Liver (tissue), 3 donors: Measurements from ENCODE around the gene THADA.

Experiments
- FOXA1 ChIP-seq: IDR thresholded peaks from 2 replicates; pipeline ENCODE4 v1.6.1; 2016; ENCODE audit warnings: antibody characterized with exemption
- GABPA ChIP-seq, 2 donors: IDR thresholded peaks in 1 of 2; conservative IDR thresholded peaks in 1 of 2; 2 replicates each; pipeline ENCODE4 v1.6.1; 2016; ENCODE audit warnings: antibody characterized with exemption in 2 of 2, mild to moderate bottlenecking in 1 of 2, moderate library complexity in 1 of 2
- HNF4A ChIP-seq, 2 donors: conservative IDR thresholded peaks; 2 replicates each; pipeline ENCODE4 v1.6.1; 2016; ENCODE audit warnings: antibody characterized with exemption in 2 of 2, mild to moderate bottlenecking in 2 of 2
- JUND ChIP-seq, 2 donors: IDR thresholded peaks; 2 replicates each; pipeline ENCODE4 v1.6.1; 2016; ENCODE audit warnings: antibody characterized with exemption in 2 of 2
- NR2F2 ChIP-seq: IDR thresholded peaks from 2 replicates; pipeline ENCODE4 v1.6.1; 2016; ENCODE audit warnings: antibody characterized with exemption
- RAD21 ChIP-seq, 2 donors: IDR thresholded peaks; 2 replicates each; pipeline ENCODE4 v1.6.1; 2016; ENCODE audit warnings: antibody characterized with exemption in 2 of 2, mild to moderate bottlenecking in 2 of 2
- SP1 ChIP-seq: IDR thresholded peaks from 2 replicates; pipeline ENCODE4 v1.6.1; 2018; ENCODE audit warnings: antibody characterized with exemption, mild to moderate bottlenecking
- TAF1 ChIP-seq: conservative IDR thresholded peaks from 2 replicates; pipeline ENCODE4 v1.6.1; 2016; ENCODE audit warnings: antibody characterized with exemption, mild to moderate bottlenecking
- YY1 ChIP-seq: IDR thresholded peaks from 2 replicates; pipeline ENCODE4 v1.6.1; 2016; ENCODE audit warnings: antibody characterized with exemption, mild to moderate bottlenecking
- TF ChIP-seq, protein P1 (sequence below): fragments of 150-350 bp; IDR thresholded peaks from 2 replicates; pipeline ENCODE4 v1.5.1; 2017; ENCODE audit warnings: improper control_type of control experiment, low read depth, low read length; ENCODE audit not compliant: missing input control
- TF ChIP-seq, protein P2 (sequence below): IDR thresholded peaks from 2 replicates; pipeline ENCODE4 v1.6.1; 2016; ENCODE audit warnings: antibody characterized with exemption
- TF ChIP-seq, protein P3 (sequence below): IDR thresholded peaks from 2 replicates; pipeline ENCODE4 v1.6.1; 2016; ENCODE audit warnings: antibody characterized with exemption, mild to moderate bottlenecking
- TF ChIP-seq, protein P4 (sequence below): IDR thresholded peaks from 2 replicates; pipeline ENCODE4 v1.6.1; 2016; ENCODE audit warnings: antibody characterized with exemption
- TF ChIP-seq, protein P5 (sequence below): IDR thresholded peaks from 2 replicates; pipeline ENCODE4 v1.6.1; 2016; ENCODE audit warnings: antibody characterized with exemption
- donor health status: healthy.
- donor health status: healthy.

DNA sequence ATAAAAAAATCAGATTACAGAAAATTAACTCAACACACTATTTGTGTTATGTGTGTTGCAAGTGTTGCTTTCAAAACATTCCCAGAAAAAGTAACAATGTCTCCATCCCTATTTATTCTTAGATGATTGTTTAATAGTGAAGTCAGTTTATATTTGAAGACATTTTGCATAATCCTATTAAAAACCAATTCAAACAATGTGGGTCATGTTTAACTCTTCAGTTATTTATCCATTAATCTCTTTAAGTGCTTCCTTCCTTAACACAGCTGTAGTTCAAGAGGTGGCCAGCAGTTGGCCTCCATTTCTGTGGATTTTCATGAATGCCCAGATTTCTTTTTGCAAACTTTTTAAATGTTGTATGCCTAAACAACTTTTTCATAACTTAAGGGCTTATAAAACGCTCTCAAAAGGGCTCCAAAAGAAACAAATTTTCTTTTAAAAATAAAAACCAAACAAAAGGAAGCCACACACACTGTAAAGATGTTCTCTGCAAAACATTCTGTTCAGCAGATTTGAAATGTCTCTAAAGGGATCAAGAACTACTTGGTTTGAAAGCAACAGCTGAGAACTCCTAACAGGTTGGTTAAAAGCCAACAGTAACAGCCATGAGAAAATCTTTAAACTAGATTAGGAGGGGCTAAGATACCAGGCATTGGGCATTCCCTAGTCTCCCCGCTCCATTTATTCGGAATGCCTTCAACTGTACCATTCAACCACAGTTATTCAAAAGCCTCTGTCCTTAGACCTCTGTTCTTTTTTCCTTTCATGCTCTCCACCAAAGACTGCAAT is 71.5 kb downstream of the THADA start:
- TF ChIP-seq, protein P1, sequence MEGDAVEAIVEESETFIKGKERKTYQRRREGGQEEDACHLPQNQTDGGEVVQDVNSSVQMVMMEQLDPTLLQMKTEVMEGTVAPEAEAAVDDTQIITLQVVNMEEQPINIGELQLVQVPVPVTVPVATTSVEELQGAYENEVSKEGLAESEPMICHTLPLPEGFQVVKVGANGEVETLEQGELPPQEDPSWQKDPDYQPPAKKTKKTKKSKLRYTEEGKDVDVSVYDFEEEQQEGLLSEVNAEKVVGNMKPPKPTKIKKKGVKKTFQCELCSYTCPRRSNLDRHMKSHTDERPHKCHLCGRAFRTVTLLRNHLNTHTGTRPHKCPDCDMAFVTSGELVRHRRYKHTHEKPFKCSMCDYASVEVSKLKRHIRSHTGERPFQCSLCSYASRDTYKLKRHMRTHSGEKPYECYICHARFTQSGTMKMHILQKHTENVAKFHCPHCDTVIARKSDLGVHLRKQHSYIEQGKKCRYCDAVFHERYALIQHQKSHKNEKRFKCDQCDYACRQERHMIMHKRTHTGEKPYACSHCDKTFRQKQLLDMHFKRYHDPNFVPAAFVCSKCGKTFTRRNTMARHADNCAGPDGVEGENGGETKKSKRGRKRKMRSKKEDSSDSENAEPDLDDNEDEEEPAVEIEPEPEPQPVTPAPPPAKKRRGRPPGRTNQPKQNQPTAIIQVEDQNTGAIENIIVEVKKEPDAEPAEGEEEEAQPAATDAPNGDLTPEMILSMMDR, result peak; percentile 41
- no peak for TF ChIP-seq RAD21 (IDR thresholded peaks at IDR 0.05)
- no peak for TF ChIP-seq YY1
- no peak for TF ChIP-seq NR2F2
- no peak for TF ChIP-seq JUND (IDR thresholded peaks at IDR 0.05)
- TF ChIP-seq, protein P2, sequence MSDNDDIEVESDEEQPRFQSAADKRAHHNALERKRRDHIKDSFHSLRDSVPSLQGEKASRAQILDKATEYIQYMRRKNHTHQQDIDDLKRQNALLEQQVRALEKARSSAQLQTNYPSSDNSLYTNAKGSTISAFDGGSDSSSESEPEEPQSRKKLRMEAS, result no peak
- TF ChIP-seq, protein P3, sequence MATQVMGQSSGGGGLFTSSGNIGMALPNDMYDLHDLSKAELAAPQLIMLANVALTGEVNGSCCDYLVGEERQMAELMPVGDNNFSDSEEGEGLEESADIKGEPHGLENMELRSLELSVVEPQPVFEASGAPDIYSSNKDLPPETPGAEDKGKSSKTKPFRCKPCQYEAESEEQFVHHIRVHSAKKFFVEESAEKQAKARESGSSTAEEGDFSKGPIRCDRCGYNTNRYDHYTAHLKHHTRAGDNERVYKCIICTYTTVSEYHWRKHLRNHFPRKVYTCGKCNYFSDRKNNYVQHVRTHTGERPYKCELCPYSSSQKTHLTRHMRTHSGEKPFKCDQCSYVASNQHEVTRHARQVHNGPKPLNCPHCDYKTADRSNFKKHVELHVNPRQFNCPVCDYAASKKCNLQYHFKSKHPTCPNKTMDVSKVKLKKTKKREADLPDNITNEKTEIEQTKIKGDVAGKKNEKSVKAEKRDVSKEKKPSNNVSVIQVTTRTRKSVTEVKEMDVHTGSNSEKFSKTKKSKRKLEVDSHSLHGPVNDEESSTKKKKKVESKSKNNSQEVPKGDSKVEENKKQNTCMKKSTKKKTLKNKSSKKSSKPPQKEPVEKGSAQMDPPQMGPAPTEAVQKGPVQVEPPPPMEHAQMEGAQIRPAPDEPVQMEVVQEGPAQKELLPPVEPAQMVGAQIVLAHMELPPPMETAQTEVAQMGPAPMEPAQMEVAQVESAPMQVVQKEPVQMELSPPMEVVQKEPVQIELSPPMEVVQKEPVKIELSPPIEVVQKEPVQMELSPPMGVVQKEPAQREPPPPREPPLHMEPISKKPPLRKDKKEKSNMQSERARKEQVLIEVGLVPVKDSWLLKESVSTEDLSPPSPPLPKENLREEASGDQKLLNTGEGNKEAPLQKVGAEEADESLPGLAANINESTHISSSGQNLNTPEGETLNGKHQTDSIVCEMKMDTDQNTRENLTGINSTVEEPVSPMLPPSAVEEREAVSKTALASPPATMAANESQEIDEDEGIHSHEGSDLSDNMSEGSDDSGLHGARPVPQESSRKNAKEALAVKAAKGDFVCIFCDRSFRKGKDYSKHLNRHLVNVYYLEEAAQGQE, result no peak
- TF ChIP-seq, protein P4, sequence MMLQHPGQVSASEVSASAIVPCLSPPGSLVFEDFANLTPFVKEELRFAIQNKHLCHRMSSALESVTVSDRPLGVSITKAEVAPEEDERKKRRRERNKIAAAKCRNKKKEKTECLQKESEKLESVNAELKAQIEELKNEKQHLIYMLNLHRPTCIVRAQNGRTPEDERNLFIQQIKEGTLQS, result no peak
- no peak for TF ChIP-seq TAF1
- no peak for TF ChIP-seq GABPA (IDR thresholded peaks at IDR 0.05 in 1 of 2, conservative IDR thresholded peaks at IDR 0.05 in 1 of 2)
- TF ChIP-seq SP1, result no peak
- no peak for TF ChIP-seq FOXA1
- TF ChIP-seq HNF4A (conservative IDR thresholded peaks at IDR 0.05), result no peak
- TF ChIP-seq, protein P5, sequence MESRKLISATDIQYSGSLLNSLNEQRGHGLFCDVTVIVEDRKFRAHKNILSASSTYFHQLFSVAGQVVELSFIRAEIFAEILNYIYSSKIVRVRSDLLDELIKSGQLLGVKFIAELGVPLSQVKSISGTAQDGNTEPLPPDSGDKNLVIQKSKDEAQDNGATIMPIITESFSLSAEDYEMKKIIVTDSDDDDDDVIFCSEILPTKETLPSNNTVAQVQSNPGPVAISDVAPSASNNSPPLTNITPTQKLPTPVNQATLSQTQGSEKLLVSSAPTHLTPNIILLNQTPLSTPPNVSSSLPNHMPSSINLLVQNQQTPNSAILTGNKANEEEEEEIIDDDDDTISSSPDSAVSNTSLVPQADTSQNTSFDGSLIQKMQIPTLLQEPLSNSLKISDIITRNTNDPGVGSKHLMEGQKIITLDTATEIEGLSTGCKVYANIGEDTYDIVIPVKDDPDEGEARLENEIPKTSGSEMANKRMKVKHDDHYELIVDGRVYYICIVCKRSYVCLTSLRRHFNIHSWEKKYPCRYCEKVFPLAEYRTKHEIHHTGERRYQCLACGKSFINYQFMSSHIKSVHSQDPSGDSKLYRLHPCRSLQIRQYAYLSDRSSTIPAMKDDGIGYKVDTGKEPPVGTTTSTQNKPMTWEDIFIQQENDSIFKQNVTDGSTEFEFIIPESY, result no peak
